Thoracic aorta (tissue), 2 donors: ENCODE results near the gene MAP3K8. TPM values are rescaled to one million over a fixed set of nuclear protein-coding genes. Genes with fewer than 3 reads are reported as not detected.

Source experiments
- ATAC-seq: fragments of 150-250 bp; one replicate; pipeline ENCODE4 v1.8.0; 2017; ENCODE audit warnings: low read depth; ENCODE audit not compliant: insufficient number of reproducible peaks, low FRiP score
- DNase-seq: peaks from one replicate; pipeline ENCODE4 v3.0.0-alpha.2; 2020; ENCODE audit warnings: low spot score
- H3K27ac ChIP-seq, 2 donors: fragments of 200-600 bp; sonication (generic); 1 replicate in 1 of 2; 2 replicates in 1 of 2; pipeline ENCODE4 v1.5.1; 2016; ENCODE audit warnings: mild to moderate bottlenecking in 2 of 2, moderate library complexity in 2 of 2
- H3K27me3 ChIP-seq: fragments of 200-600 bp; sonication (generic); replicated peaks from 2 replicates; pipeline ENCODE4 v1.6.0; 2016; ENCODE audit warnings: mild to moderate bottlenecking; ENCODE audit not compliant: insufficient read depth
- H3K36me3 ChIP-seq: fragments of 200-600 bp; sonication (generic); one replicate; pipeline ENCODE4 v1.5.1; 2016
- H3K4me1 ChIP-seq, 2 donors: fragments of 200-600 bp; sonication (generic); 1 replicate in 1 of 2; 2 replicates in 1 of 2; pipeline versions ENCODE4 v1.5.1 to v1.6.0; 2016; ENCODE audit warnings: low read depth in 2 of 2, mild to moderate bottlenecking in 1 of 2; ENCODE audit not compliant: control insufficient read depth in 1 of 2
- H3K4me3 ChIP-seq: fragments of 200-600 bp; sonication (generic); 2 replicates; pipeline ENCODE4 v1.5.1; 2016; ENCODE audit warnings: mild to moderate bottlenecking
- H3K9me3 ChIP-seq: fragments of 200-600 bp; sonication (generic); 2 replicates; pipeline ENCODE4 v1.5.1; 2016
- CTCF ChIP-seq: fragments of 200-600 bp; sonication (generic); IDR thresholded peaks from one replicate; pipeline ENCODE4 v1.5.1; 2019; ENCODE audit warnings: antibody characterized with exemption
- total RNA-seq, 2 donors: library from RNA; depleted of rRNA; stranded (reverse); fragments of >200 nt; gene quantifications; one replicate each; pipeline versions ENCODE4 v1.1.0 to v1.2.3, GENCODE V29; 2016

MAP3K8 gene
- 10 to 100 TPM; 63.4 to 64.3 TPM for total RNA-seq

- Histone ChIP-seq H3K4me3 (peak within 1 kb of the TSS; percentile 97), H3K27ac (peak within 1 kb of the TSS; percentile 98 to 99), H3K9me3 (no peaks in the 10 kb centered on the region), H3K36me3 (no peaks in the 10 kb centered on the region), H3K27me3 (no peaks in the 10 kb centered on the region), H3K4me1 (peaks cover 8 to 27% of the 10 kb centered on the region in 2 donors)
- peak; percentile 91 for ATAC-seq
- peak; percentile 83 for DNase-seq
- no peak for TF ChIP-seq CTCF
These were observed at the start of gene MAP3K8 for GRCh38 chr10:30433730-30434272. Gene MAP3K8, plus strand, starts transcription at chr10:30434184. Its CDS starts 4,755 bp downstream, at chr10:30438939.

GRCh38 chr10:30384701-30385201 lies 49.2 kb upstream of the MAP3K8 start:
- TF ChIP-seq CTCF: no peak
- no peak for DNase-seq
- H3K4me3 ChIP-seq: no peak overlapping the region
- no peaks in the 10 kb centered on the region for H3K4me1 ChIP-seq
- H3K36me3 ChIP-seq: no peaks in the 10 kb centered on the region
- no peak overlapping the region for H3K27ac ChIP-seq
- no peaks in the 10 kb centered on the region for H3K9me3 ChIP-seq
- ATAC-seq: no peak
- no peaks in the 10 kb centered on the region for H3K27me3 ChIP-seq

DNA sequence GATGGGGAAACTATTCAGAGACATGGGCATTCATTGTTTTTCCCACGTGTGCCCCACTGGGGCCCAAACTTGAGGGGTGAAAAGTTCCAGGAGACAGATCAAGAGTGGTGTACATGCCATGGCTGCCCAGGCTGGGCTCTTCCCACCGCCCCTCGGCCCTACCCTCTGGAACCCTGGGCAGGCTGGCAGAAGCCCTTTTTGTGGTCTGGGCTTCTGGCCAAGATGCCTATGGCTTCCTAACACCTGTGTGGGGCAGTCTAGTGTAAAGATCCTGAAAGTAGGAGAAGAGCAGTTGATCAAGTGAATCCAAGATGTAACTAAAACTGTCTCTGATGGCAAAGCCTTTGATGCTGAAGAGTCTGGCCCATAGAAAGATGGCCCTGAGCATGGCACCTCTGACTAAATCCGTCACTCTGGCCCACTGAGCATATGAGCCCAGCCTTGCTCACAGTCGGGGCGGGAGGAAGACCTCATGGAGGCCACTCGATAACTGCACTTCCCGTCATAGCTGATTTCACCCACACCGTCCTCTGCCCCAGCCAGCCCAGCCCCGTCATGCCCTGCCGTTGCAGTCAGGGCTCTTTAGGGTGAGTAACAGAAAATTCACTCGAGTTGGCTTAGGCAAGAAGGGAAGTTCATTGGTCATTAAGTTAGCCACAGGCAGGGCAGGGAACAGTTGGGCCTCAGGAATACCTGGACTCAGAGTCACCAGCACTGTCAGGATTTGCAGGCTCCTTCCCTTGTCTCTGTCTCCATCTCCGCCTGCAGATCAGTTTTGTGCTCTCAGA lies 47.0 kb upstream of the MAP3K8 start:
- no peak for DNase-seq

GRCh38 chr10:30387646-30388243 lies 46.2 kb upstream of the MAP3K8 start:
- H3K27me3 ChIP-seq: no peaks in the 10 kb centered on the region
- no peak overlapping the region for H3K4me3 ChIP-seq
- no peak overlapping the region for H3K27ac ChIP-seq
- ATAC-seq (no peak), DNase-seq (no peak)
- no peak for TF ChIP-seq CTCF
- no peaks in the 10 kb centered on the region for H3K9me3 ChIP-seq
- H3K4me1 ChIP-seq: no peaks in the 10 kb centered on the region
- H3K36me3 ChIP-seq: no peaks in the 10 kb centered on the region

More for the DNA sequence above, 47.0 kb upstream of the MAP3K8 start:
- H3K4me1 ChIP-seq: no peaks in the 10 kb centered on the region
- no peak for TF ChIP-seq CTCF
- H3K4me3 ChIP-seq: no peak overlapping the region
- H3K27me3 ChIP-seq: no peaks in the 10 kb centered on the region
- H3K27ac ChIP-seq: no peak overlapping the region
- H3K36me3 ChIP-seq: no peaks in the 10 kb centered on the region
- ATAC-seq: no peak
- H3K9me3 ChIP-seq: no peaks in the 10 kb centered on the region

- Histone ChIP-seq H3K27ac (no peak overlapping the region), H3K9me3 (no peaks in the 10 kb centered on the region), H3K27me3 (no peaks in the 10 kb centered on the region), H3K4me1 (no peaks in the 10 kb centered on the region), H3K4me3 (no peak overlapping the region), H3K36me3 (no peaks in the 10 kb centered on the region)
- no peak for TF ChIP-seq CTCF
- no peak for ATAC-seq
- DNase-seq: no peak
These were observed 44.4 kb upstream of the MAP3K8 start for GRCh38 chr10:30389543-30389942.
